ENCODE measurements around the gene KRTAP10-9. TPM values are rescaled to one million over a fixed set of nuclear protein-coding genes. Genes with fewer than 3 reads are reported as not detected.

KRTAP10-9 gene
- total RNA-seq, 1 donor from 2014 or later = not detected

DNA sequence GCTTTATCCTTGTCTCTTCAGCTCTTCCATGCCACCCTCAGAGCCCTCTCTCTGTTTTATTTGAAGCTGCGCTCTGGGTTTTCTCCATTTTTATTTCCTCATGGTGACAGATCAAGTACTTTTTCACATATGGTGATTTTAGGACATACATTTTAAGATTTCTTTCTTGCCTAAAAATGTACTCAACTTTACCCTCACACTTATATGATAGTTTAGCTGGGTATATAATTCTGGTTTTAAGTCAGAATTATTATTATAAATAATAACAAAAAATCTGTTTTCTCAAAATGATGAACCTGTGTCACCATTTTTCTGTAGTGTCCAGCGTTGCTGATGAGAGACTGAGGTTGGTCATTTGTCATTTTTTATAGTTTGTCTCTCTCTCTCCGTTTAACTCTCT lies 45.7 kb upstream of the KRTAP10-9 start:
- H3K4me1 ChIP-seq = no peaks in the 10 kb centered on the region
- H3K27ac ChIP-seq = no peak overlapping the region
- TF ChIP-seq POLR2A (IDR thresholded peaks at IDR 0.05) = no peak
- no peak for TF ChIP-seq POLR2AphosphoS5 (IDR thresholded peaks at IDR 0.05; ENCODE audit: insufficient read depth in 1 of 2, low read depth in 1 of 2)
- TF ChIP-seq, protein P1, sequence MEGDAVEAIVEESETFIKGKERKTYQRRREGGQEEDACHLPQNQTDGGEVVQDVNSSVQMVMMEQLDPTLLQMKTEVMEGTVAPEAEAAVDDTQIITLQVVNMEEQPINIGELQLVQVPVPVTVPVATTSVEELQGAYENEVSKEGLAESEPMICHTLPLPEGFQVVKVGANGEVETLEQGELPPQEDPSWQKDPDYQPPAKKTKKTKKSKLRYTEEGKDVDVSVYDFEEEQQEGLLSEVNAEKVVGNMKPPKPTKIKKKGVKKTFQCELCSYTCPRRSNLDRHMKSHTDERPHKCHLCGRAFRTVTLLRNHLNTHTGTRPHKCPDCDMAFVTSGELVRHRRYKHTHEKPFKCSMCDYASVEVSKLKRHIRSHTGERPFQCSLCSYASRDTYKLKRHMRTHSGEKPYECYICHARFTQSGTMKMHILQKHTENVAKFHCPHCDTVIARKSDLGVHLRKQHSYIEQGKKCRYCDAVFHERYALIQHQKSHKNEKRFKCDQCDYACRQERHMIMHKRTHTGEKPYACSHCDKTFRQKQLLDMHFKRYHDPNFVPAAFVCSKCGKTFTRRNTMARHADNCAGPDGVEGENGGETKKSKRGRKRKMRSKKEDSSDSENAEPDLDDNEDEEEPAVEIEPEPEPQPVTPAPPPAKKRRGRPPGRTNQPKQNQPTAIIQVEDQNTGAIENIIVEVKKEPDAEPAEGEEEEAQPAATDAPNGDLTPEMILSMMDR (IDR thresholded peaks at IDR 0.05) = no peak
- DNase-seq (ENCODE audit: extremely low spot score in 2 of 2) = no peak
- no peaks in the 10 kb centered on the region for H3K27me3 ChIP-seq
- no peaks in the 10 kb centered on the region for H3K36me3 ChIP-seq
- no peak overlapping the region for H3K4me3 ChIP-seq
- peaks cover 10% of the 10 kb centered on the region for H3K9me3 ChIP-seq
- intact Hi-C loops (cut with DNase I) = loop anchor here (10.0 kb wide), 1 partner anchor 126 kb away; the partner anchor contains the start of gene LRRC3

DNA sequence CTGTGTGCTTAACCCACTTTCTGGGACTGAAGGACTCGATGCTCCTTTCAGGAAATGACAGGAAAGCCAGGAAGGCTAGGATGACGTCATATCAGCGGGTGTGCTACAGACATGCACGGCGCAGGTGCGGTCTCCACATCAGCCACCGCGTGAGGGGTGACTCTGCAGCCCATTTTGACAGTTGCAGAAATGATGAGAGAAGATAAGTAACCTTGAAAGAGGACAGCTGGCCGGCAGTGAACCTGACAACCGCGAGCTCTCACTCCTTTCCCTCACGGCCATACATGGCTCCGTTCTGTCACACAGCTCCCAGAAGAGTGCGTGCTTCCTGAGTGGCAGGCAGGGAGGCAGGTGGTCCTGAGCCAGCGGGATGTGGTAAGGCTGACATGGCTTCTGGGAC lies 44.8 kb upstream of the KRTAP10-9 start:
- H3K4me3 ChIP-seq = no peak overlapping the region
- H3K36me3 ChIP-seq = no peaks in the 10 kb centered on the region
- no peak overlapping the region for H3K27ac ChIP-seq
- H3K4me1 ChIP-seq = no peaks in the 10 kb centered on the region
- intact Hi-C loops (cut with DNase I) = loop anchor here (10.0 kb wide), 1 partner anchor 127 kb away; the partner anchor contains the start of gene LRRC3
- DNase-seq (ENCODE audit: extremely low spot score in 2 of 2) = peak; percentile 40 to 77
- H3K9me3 ChIP-seq = peaks cover 10% of the 10 kb centered on the region
- no peaks in the 10 kb centered on the region for H3K27me3 ChIP-seq
- TF ChIP-seq POLR2A (IDR thresholded peaks at IDR 0.05) (no peak), POLR2AphosphoS5 (IDR thresholded peaks at IDR 0.05; ENCODE audit: insufficient read depth in 1 of 2, low read depth in 1 of 2) (no peak)
- TF ChIP-seq, protein P1 (IDR thresholded peaks at IDR 0.05) = no peak

DNA sequence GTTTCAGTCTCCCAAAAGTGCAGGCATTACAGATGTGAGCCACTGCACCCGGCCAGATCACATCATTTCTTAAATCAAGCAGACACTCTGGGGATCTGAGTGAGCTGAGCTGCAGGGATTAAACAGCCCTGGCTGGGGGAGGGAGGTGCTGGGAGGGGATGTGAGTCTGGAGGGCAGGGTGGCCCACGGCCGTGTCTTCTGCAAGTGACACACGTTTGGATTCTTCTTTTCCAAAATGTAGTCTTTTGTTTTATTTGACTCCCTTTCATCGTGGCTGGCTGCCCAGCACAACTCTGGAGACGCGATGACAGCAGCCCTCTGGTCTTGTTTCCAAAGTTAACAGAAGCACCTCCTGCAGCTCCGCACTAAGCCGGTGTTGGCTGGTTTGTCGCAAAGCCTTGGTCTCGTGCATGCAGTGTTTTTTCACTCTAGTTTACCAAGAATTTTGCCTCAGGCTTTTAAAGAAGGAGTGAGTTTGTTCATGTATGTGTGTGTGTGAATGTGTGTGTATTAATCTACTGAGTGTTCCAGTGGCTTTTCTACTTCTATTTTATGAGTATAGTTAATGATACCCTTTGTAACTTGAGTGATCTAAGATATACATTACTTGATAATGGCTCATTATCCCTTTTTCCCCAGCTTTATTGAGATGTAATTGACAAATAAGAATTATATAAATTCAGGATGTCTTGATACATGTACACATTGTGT lies 43.6 kb upstream of the KRTAP10-9 start:
- TF ChIP-seq, protein P1 (IDR thresholded peaks at IDR 0.05) = no peak
- no peak for TF ChIP-seq POLR2A (IDR thresholded peaks at IDR 0.05)
- Histone ChIP-seq H3K9me3 (peaks cover 10% of the 10 kb centered on the region), H3K27me3 (no peaks in the 10 kb centered on the region), H3K36me3 (no peaks in the 10 kb centered on the region), H3K27ac (no peak overlapping the region), H3K4me1 (no peaks in the 10 kb centered on the region), H3K4me3 (no peak overlapping the region)
- intact Hi-C loops (cut with DNase I) = loop anchor here (10.0 kb wide), 1 partner anchor 128 kb away; the partner anchor contains the start of gene LRRC3
- DNase-seq (ENCODE audit: extremely low spot score in 2 of 2) = peak in 1 of 2 donors; percentile 81

DNA sequence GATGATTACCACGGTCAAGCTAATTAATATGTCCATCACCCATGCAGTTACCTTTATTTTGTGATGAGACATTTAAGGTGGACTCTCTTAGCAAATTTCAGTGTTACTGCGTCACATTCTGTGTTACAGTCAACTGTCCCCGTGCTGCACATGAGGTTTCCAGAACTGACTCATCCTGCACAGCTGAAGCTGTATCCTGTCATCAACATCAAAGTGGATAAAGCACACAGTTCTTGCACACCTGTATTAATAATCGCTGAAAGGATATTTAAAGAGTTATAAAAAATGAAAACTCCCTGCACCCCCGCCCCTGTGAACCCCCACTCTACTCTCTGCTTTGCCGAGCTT lies 43.1 kb upstream of the KRTAP10-9 start:
- Histone ChIP-seq H3K9me3 (peaks cover 10% of the 10 kb centered on the region), H3K4me1 (no peaks in the 10 kb centered on the region), H3K27ac (no peak overlapping the region), H3K27me3 (no peaks in the 10 kb centered on the region), H3K4me3 (no peak overlapping the region), H3K36me3 (no peaks in the 10 kb centered on the region)
- TF ChIP-seq POLR2A (IDR thresholded peaks at IDR 0.05) (no peak), POLR2AphosphoS5 (IDR thresholded peaks at IDR 0.05; ENCODE audit: insufficient read depth in 1 of 2, low read depth in 1 of 2) (no peak)
- TF ChIP-seq, protein P1 (IDR thresholded peaks at IDR 0.05) = no peak
- intact Hi-C loops (cut with DNase I) = loop anchor here (10.0 kb wide), 1 partner anchor 129 kb away; the partner anchor contains the start of gene LRRC3
- DNase-seq (ENCODE audit: extremely low spot score in 2 of 2) = no peak

DNA sequence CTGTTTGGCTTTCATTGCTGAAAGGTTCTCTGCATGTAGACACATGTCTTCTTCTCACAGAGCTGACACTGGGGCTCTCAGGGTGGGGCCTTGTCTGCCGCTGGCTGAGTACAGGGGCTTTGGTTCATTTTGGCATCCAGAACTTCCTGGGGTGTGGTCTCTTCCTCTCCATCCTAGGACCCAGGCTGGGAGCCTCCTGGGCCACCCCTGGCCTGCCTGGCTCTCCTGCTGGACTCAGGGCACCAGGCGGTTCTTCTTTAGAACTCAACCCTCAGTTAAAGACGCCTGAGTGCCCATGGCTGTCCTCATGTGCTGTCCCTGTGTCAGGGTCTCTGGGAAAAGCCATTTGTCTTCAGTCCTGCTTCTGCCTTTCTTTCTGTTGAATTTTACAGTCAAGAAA lies 41.0 kb upstream of the KRTAP10-9 start:
- Histone ChIP-seq H3K27me3 (no peaks in the 10 kb centered on the region), H3K36me3 (no peaks in the 10 kb centered on the region), H3K4me3 (no peak overlapping the region), H3K27ac (no peak overlapping the region), H3K9me3 (peaks cover 9% of the 10 kb centered on the region), H3K4me1 (no peaks in the 10 kb centered on the region)
- intact Hi-C loops (cut with DNase I) = loop anchor here (10.0 kb wide), 1 partner anchor 131 kb away; the partner anchor contains the start of gene LRRC3
- DNase-seq (ENCODE audit: extremely low spot score in 2 of 2) = peak in 1 of 2 donors; percentile 72
- TF ChIP-seq, protein P1 (IDR thresholded peaks at IDR 0.05) = no peak
- no peak for TF ChIP-seq POLR2A (IDR thresholded peaks at IDR 0.05)

Data from vagina (tissue), 2 donors.